T-helper 1 cell (primary cell): Measurements from ENCODE around the gene RPF1.
A peak's percentile ranks its signal among the peaks of the same experiment; 100 is the strongest.
"Not testable (repeated sequence)": the region's sequence is repeated elsewhere in the genome, so short reads cannot be mapped to it uniquely, and the experiment has no call there.

Experiments used
- DNase-seq, 5 donors: peaks; one replicate each; pipeline ENCODE4 v3.0.0-alpha.2; 2012 to 2020
- total RNA-seq, 4 donors: gene quantifications; one replicate each; lab custom pipeline; 2026; lab: John Stamatoyannopoulos, UW

Gene RPF1, protein sequence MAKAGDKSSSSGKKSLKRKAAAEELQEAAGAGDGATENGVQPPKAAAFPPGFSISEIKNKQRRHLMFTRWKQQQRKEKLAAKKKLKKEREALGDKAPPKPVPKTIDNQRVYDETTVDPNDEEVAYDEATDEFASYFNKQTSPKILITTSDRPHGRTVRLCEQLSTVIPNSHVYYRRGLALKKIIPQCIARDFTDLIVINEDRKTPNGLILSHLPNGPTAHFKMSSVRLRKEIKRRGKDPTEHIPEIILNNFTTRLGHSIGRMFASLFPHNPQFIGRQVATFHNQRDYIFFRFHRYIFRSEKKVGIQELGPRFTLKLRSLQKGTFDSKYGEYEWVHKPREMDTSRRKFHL
- total RNA-seq = 42.3 to 76.1 (median 55.6) reads per million in 4 donors

DNA sequence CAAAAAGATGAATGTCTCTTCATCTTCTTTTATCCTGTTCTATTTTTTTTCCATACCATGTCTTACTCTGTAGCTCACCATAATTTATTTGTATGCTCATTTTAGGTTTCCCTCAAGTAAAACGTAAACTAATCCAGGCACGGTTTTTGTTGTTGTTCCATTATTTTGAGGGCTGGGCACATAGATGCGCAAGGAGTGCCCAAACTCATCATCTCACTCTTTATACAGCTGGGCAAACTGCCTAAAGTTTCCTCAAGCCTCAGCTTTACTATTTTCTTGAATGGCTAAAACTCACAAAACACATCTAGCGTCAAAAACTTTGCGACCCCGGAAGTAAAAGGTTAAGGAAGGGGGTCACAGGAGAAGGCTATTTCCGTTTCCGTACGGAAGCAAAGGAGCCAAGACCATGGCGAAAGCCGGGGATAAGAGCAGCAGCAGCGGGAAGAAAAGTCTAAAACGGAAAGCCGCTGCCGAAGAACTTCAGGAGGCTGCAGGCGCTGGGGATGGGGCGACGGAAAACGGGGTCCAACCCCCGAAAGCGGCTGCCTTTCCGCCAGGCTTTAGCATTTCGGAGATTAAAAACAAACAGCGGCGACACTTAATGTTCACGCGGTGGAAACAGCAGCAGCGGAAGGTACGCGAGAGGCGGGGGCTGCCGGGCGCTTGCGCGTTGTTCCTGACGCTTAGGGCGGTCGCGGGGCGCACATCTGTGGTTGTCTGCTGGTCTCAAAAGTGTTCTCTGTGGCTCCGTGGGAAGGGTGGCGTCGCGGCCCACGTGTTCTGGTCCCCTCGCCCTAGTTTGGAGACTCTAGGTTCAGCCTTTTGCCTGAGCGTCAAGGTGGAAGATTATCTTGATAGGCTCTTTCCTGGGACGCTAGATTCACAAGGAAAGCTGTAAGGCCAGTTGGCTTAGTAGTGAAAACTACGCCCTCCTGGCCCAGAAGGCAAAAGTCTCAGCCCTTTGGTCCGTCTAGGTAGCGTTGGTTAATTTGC is at the start of gene RPF1:
RPF1 (plus strand) TSS at position 391 of the 993 bp plus-strand sequence; CDS start at position 407, 16 bp downstream.
- DNase-seq = peak; percentile 53 to 82 (median 72)

GRCh38 chr1:84430546-84430945 is 48.5 kb upstream of the RPF1 start:
- DNase-seq = no peak

DNA sequence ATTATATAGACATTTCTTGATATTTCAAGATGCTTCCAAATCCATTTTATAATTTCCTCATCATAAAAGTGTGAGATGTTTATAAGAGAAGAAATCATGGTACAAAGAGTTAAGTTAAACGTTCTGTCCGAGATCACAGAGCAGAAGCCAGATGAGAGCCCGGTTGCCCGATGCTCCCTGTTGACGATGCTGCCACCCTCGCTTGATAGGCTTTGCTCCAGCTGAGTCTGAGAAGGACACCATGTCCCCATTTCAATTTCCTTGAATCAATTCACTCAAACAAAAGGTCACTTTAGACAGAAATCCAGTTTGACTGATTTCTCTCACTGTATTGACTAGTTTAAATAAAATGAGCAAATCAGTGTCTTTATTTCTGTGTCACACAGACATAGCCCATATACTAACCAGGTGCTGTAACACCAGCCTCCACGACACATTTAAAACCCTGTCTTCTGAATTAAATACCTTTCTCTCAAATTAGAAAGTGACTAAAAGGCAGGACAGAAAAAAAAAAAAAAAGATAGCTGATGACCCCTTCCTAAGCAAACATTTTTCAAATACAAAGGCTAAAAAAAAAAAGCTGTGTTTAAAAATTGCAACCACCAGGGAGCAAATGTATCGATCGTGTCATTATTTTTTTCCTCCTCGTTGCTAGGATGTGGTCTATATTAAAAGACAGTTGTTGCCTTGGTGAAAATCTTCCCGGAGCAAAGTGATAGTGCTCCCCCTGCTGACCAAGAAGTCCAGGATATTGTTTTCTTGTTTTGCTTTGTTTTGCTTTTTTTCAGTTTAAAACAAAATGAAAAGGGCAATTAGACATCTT is 45.6 kb upstream of the RPF1 start:
- peak in 4 of 5 donors; percentile 27 to 75 (median 40) for DNase-seq

DNA sequence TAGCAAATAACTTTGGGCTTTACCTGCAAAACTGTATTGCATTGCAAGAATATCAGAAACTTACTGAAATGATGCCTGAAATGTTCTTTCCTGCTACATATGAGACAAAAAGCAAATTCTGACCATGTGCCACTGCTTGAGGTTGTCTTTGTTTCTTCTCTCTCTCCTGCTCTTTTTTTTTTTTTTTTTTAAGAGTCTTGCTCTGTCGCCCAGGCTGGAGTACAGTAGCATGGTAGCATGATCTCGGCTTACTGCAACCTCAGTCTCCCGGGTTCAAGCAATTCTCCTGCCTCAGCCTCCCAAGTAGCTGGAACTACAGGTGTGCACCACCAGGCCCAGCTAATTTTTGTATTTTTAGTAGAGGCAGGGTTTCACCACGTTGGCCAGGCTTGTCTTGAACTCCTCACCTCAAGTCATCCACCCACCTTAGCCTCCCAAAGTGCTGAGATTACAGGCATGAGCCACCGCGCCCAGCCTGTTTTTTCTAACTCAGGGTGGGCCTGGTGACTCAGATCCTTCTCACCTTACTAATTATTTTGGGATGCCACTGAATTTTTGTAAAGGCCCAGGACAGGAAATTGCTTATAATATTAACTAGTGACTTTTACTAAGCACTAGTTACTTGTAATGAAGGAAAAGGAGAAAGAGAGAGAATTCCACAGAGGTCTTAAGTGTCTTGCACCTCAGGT is 44.8 kb upstream of the RPF1 start:
- DNase-seq = no peak

GRCh38 chr1:84434801-84435549 is 44.1 kb upstream of the RPF1 start:
- peak in 1 of 5 donors; percentile 24 for DNase-seq

DNA sequence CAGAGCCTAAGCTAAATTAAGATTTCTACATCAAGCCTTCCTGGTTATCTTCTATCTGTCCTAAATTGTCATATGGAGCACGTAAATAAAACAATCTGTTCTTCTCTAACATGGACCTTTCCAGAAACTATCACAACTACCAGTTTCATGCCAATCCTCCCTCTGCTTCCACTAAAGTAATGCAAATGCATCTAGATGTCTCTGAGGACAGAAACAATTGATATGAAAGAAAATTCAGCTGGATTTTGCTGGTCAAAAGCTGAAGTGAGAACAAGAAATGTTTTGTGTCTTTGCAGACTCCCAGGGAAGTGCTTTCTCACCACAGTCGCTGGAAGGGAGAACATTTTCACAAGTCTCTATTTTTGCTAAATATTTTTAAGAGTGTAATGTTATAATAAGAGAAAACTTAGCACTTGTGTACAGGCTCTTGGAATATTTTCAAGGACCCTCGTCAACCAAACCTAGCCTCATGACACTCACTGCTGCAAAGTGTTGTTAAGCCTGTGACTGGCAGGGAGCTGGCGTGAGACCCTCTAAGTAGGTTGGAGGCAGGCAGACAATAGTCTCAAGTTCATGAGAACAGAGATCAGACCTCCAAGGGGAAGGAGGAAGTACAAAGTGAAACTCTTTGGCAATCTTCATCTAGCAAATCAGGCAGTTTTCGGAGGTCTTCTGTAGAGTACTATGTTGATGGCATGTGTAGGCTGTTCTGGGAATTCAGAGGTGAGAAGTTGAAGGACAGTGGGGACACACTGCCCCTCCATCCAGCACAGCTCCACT is 42.0 kb upstream of the RPF1 start:
- no peak for DNase-seq

DNA sequence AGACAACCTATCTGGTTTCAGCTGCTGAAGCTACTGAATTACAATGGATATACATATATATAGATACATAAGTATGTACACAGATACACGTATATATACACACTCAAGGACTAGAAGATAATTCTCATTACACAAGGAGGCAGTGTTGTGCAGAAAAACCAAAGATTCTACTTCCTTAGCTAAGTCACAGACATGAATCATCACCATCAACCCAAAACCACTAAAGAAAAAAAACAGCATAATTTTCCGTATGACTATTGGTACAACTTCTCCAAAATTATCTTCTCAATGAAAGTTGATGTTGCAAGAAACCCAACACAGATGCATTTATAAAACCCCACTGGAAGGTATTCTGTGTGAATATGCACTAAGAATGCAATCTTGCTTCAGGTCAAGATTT is 36.8 kb upstream of the RPF1 start:
- DNase-seq = peak in 1 of 5 donors; percentile 89

DNA sequence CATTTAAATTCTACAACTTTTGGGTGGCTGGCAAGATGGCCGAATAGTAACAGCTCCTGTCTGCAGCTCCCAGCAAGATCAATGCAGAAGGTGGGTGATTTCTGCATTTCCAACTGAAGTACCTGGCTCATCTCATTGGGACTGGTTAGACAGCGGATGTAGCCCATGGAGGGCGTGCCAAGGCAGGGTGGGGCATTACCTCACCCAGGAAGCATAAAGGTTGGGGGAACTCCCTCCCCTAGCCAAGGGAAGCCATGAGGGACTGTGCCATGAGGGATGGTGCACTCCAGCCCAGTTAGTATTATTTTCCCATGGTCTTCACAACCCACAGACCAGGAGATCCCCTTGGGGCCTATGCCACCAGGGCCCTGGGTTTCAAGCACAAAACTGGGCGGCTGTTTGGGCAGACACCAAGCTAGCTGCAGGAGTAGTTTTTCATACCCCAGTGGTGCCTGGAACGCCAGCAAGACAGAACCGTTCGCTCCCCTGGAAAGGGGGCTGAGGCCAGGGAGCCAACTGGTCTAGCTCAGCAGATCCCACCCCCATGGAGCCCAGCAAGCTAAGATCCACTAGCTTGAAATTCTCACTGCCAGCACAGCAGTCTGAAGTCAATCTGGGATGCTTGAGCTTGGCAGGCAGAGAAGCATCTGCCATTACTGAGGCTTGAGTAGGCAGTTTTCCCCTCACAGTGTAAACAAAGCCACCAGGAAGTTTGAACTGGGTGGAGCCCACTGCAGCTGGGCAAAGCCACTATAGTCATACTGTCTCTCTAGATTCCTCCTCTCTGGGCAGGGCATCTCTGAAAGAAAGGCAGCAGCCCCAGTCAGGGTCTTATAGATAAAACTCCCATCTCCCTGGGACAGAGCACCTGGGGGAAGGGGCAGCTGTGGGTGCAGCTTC is 36.1 kb upstream of the RPF1 start:
- peak in 2 of 5 donors; percentile 12 to 41 for DNase-seq

DNA sequence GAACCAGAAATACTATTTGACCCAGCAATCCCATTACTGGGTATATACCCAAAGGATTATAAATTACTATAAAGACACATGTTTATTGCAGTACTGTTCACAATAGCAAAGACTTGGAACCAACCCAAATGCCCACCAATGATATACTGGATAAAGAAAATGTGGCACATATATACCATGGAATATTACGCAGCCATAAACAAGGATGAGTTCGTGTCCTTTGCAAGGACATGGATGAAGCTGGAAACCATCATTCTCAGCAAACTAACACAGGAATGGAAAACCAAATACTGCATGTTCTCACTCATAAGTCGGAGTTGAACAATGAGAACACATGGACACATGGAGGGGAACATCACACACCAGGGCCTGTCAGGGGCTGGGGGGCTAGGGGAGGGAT is 30.4 kb upstream of the RPF1 start:
- DNase-seq = not testable (repeated sequence)

- no peak for DNase-seq
Observed at GRCh38 chr1:84450910-84451309, 28.2 kb upstream of the RPF1 start.

DNA sequence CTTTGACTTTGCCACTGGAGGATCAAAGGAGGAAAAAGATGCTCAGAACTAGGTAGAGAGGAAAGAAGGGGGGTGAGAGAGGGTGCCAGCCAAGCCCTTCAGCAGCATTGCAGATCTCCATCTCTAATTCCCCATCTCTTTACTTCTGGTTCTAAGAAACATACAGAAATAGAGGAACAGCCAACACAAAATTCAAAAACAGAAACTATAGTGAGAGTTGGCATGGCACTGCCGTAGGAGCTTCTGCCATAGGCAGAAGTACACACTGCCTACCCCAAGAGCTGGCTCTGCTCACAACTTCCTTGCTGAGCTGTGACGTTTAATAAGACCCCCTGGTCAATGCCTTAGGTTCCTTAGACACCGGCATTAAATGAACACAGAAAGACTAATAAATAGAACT is 26.6 kb upstream of the RPF1 start:
- no peak for DNase-seq

DNA sequence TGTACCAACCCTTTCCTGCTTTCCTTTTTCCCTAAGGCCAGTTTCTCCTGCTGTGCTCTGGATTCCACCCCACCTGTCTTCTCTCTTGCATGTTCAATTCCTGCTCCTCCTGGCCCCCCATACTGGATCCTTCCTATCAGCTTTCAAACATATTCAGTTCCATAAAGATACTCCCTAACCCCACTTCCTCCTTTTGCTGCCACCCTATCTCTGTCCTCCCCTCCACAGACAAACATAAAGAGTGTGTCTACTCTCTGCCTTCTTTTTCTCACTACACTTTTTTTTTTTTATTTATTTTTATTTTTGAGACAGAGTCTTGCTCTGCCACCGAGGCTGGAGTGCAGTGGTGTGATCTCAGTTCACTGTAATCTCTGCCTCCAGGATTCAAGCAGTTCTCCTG is 16.9 kb upstream of the RPF1 start:
- no peak for DNase-seq

GRCh38 chr1:84467298-84467697 is 11.8 kb upstream of the RPF1 start:
- DNase-seq = no peak

- DNase-seq = no peak
Observed at GRCh38 chr1:84476225-84476624, 2.8 kb upstream of the RPF1 start.

- DNase-seq = peak in 1 of 5 donors; percentile 6
Observed at GRCh38 chr1:84479998-84480397, 932 bp downstream of the RPF1 start.

- peak in 1 of 5 donors; percentile 14 for DNase-seq
Observed at GRCh38 chr1:84480650-84481049, 1.6 kb downstream of the RPF1 start.

DNA sequence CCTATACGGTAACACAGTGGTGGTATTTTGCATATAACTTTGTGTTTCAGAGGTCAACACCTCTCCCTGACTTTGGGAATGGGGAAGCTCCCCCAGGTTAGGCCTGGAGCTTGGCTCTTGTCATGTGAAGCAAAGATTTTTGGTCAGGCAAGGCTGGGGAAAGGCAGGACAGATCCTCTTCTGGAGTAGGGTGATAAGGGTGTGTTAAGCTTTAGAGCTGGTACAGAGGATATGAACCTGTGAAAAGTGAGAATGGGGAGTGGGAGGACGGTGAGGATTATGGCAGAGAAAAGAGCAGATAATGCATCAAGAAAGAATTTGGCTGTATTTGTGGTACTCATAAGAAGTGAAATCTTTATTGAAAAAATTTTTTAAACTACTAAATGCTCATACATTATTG is 2.3 kb downstream of the RPF1 start:
- DNase-seq = no peak

GRCh38 chr1:84488107-84488506 is 9.0 kb downstream of the RPF1 start:
- DNase-seq = no peak

- DNase-seq = no peak
Observed at GRCh38 chr1:84489766-84490165, 10.7 kb downstream of the RPF1 start.
